GM12878 (cell line): ENCODE measurements around the gene MAP3K1. TPM values are rescaled to one million over a fixed set of nuclear protein-coding genes. Genes with fewer than 3 reads are reported as not detected.

Experiments
- BRCA1 ChIP-seq: IDR thresholded peaks from 2 replicates; pipeline ENCODE4 v1.6.1; 2011; ENCODE audit warnings: low read depth, low read length, improper control_type of control experiment
- CEBPB ChIP-seq, 2 experiments: fragments of 150-350 bp in 1 of 2; IDR thresholded peaks; 2 replicates each; pipeline ENCODE4 v1.6.1; 2012 to 2014; ENCODE audit warnings: low read depth in 2 of 2, low read length in 2 of 2, borderline replicate concordance in 1 of 2, inconsistent platforms in 1 of 2
- E2F8 ChIP-seq: fragments of 450-650 bp; IDR thresholded peaks from 2 replicates; pipeline ENCODE4 v1.6.1; 2018; ENCODE audit warnings: mild to moderate bottlenecking, low read depth, moderate library complexity; ENCODE audit not compliant: partially characterized antibody
- EED ChIP-seq: sonication (generic); IDR thresholded peaks from 2 replicates; pipeline ENCODE4 v1.6.1; 2016; ENCODE audit warnings: antibody characterized with exemption, low read depth
- ESRRA ChIP-seq: IDR thresholded peaks from 2 replicates; pipeline ENCODE4 v1.6.1; 2012; ENCODE audit warnings: mild to moderate bottlenecking, low read length, improper control_type of control experiment
- IKZF1 ChIP-seq: fragments of 450-650 bp; conservative IDR thresholded peaks from 2 replicates; pipeline ENCODE4 v1.6.1; 2017; ENCODE audit warnings: antibody characterized with exemption, mild to moderate bottlenecking
- KDM1A ChIP-seq: fragments of 200-600 bp; sonication (generic); IDR thresholded peaks from 2 replicates; pipeline ENCODE4 v1.6.1; 2016; ENCODE audit warnings: borderline replicate concordance
- LARP7 ChIP-seq: fragments of 450-650 bp; IDR thresholded peaks from 2 replicates; pipeline ENCODE4 v1.6.1; 2017; ENCODE audit warnings: mild to moderate bottlenecking
- RAD21 ChIP-seq: IDR thresholded peaks from 2 replicates; pipeline ENCODE4 v1.6.1; 2011; ENCODE audit warnings: mild to moderate bottlenecking, low read depth, low read length, moderate library complexity; ENCODE audit not compliant: insufficient read depth
- SREBF1 ChIP-seq: IDR thresholded peaks from 2 replicates; pipeline ENCODE4 v1.6.1; 2012; ENCODE audit warnings: mild to moderate bottlenecking, low read length
- TARDBP ChIP-seq: IDR thresholded peaks from 2 replicates; pipeline ENCODE4 v1.6.1; 2016; ENCODE audit warnings: borderline replicate concordance
- polyA plus RNA-seq, 11 experiments: library from polyadenylated mRNA; depleted of rRNA in 4 of 11; unstranded in 6 of 11; stranded (reverse) in 5 of 11; fragments of >200 nt; fragmentation: Nextera tagmentation in 4 of 11; fragmentation: Illumina TruSeq in 1 of 11; extraction: Ambion mirVana in 4 of 11; extraction: Trizol in 1 of 11; gene quantifications; 1 replicate in 1 of 11; 2 replicates in 10 of 11; pipeline versions ENCODE4 v1.2.1 to v1.2.3, GENCODE V29; 2011 to 2016; ENCODE audit warnings: inconsistent platforms in 2 of 11, missing spikeins in 2 of 11, low read depth in 1 of 11
- total RNA-seq, 4 experiments: library from RNA; depleted of rRNA in 3 of 4; stranded (reverse); fragments of >200 nt in 3 of 4; fragmentation: Illumina TruSeq in 1 of 4; extraction: Trizol in 1 of 4; gene quantifications; 2 replicates each; pipeline versions ENCODE4 v1.2.1 to v1.2.3, GENCODE V29; 2013 to 2021
- TF ChIP-seq, protein P1 (sequence below): fragments of 450-650 bp; formaldehyde crosslinking; IDR thresholded peaks from 2 replicates; pipeline ENCODE4 v1.4.0; 2020; ENCODE audit warnings: mild to moderate bottlenecking, moderate library complexity
- TF ChIP-seq, protein P2 (sequence below): fragments of 450-650 bp; IDR thresholded peaks from 2 replicates; pipeline ENCODE4 v1.6.1; 2017; ENCODE audit warnings: mild to moderate bottlenecking, moderate library complexity
- TF ChIP-seq, protein P3 (sequence below): fragments of 450-650 bp; IDR thresholded peaks from 2 replicates; pipeline ENCODE4 v1.6.1; 2017; ENCODE audit warnings: mild to moderate bottlenecking
- TF ChIP-seq, protein P4 (sequence below): fragments of 450-650 bp; IDR thresholded peaks from 2 replicates; pipeline ENCODE4 v1.6.1; 2017; ENCODE audit warnings: borderline replicate concordance

Gene MAP3K1
- total and polyA plus RNA-seq, 10 of the 15 experiments (the other 5 are each of a cell fraction or from before 2014, with no cell fraction given), result 7.5 to 24.6 (median 12.6) TPM

GRCh38 chr5:56815658-56816545 lies 553 bp downstream of the MAP3K1 start (continued):
- TF ChIP-seq E2F8 (no peak), BRCA1 (no peak), RAD21 (no peak), EED (no peak), LARP7 (peak; percentile 91), IKZF1 (peak; percentile 67), ESRRA (no peak), SREBF1 (no peak), KDM1A (no peak), CEBPB (IDR thresholded peaks at IDR 0.05; ENCODE audit: borderline replicate concordance in 1 of 2, low read depth in 2 of 2, low read length in 2 of 2) (no peak), TARDBP (no peak)
- TF ChIP-seq, protein P1, sequence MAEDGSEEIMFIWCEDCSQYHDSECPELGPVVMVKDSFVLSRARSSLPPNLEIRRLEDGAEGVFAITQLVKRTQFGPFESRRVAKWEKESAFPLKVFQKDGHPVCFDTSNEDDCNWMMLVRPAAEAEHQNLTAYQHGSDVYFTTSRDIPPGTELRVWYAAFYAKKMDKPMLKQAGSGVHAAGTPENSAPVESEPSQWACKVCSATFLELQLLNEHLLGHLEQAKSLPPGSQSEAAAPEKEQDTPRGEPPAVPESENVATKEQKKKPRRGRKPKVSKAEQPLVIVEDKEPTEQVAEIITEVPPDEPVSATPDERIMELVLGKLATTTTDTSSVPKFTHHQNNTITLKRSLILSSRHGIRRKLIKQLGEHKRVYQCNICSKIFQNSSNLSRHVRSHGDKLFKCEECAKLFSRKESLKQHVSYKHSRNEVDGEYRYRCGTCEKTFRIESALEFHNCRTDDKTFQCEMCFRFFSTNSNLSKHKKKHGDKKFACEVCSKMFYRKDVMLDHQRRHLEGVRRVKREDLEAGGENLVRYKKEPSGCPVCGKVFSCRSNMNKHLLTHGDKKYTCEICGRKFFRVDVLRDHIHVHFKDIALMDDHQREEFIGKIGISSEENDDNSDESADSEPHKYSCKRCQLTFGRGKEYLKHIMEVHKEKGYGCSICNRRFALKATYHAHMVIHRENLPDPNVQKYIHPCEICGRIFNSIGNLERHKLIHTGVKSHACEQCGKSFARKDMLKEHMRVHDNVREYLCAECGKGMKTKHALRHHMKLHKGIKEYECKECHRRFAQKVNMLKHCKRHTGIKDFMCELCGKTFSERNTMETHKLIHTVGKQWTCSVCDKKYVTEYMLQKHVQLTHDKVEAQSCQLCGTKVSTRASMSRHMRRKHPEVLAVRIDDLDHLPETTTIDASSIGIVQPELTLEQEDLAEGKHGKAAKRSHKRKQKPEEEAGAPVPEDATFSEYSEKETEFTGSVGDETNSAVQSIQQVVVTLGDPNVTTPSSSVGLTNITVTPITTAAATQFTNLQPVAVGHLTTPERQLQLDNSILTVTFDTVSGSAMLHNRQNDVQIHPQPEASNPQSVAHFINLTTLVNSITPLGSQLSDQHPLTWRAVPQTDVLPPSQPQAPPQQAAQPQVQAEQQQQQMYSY (CRISPR knock-in tag), result no peak
- TF ChIP-seq, protein P2, sequence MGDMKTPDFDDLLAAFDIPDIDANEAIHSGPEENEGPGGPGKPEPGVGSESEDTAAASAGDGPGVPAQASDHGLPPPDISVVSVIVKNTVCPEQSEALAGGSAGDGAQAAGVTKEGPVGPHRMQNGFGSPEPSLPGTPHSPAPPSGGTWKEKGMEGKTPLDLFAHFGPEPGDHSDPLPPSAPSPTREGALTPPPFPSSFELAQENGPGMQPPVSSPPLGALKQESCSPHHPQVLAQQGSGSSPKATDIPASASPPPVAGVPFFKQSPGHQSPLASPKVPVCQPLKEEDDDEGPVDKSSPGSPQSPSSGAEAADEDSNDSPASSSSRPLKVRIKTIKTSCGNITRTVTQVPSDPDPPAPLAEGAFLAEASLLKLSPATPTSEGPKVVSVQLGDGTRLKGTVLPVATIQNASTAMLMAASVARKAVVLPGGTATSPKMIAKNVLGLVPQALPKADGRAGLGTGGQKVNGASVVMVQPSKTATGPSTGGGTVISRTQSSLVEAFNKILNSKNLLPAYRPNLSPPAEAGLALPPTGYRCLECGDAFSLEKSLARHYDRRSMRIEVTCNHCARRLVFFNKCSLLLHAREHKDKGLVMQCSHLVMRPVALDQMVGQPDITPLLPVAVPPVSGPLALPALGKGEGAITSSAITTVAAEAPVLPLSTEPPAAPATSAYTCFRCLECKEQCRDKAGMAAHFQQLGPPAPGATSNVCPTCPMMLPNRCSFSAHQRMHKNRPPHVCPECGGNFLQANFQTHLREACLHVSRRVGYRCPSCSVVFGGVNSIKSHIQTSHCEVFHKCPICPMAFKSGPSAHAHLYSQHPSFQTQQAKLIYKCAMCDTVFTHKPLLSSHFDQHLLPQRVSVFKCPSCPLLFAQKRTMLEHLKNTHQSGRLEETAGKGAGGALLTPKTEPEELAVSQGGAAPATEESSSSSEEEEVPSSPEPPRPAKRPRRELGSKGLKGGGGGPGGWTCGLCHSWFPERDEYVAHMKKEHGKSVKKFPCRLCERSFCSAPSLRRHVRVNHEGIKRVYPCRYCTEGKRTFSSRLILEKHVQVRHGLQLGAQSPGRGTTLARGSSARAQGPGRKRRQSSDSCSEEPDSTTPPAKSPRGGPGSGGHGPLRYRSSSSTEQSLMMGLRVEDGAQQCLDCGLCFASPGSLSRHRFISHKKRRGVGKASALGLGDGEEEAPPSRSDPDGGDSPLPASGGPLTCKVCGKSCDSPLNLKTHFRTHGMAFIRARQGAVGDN, result no peak
- TF ChIP-seq, protein P3, sequence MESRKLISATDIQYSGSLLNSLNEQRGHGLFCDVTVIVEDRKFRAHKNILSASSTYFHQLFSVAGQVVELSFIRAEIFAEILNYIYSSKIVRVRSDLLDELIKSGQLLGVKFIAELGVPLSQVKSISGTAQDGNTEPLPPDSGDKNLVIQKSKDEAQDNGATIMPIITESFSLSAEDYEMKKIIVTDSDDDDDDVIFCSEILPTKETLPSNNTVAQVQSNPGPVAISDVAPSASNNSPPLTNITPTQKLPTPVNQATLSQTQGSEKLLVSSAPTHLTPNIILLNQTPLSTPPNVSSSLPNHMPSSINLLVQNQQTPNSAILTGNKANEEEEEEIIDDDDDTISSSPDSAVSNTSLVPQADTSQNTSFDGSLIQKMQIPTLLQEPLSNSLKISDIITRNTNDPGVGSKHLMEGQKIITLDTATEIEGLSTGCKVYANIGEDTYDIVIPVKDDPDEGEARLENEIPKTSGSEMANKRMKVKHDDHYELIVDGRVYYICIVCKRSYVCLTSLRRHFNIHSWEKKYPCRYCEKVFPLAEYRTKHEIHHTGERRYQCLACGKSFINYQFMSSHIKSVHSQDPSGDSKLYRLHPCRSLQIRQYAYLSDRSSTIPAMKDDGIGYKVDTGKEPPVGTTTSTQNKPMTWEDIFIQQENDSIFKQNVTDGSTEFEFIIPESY, result no peak
- TF ChIP-seq, protein P4, sequence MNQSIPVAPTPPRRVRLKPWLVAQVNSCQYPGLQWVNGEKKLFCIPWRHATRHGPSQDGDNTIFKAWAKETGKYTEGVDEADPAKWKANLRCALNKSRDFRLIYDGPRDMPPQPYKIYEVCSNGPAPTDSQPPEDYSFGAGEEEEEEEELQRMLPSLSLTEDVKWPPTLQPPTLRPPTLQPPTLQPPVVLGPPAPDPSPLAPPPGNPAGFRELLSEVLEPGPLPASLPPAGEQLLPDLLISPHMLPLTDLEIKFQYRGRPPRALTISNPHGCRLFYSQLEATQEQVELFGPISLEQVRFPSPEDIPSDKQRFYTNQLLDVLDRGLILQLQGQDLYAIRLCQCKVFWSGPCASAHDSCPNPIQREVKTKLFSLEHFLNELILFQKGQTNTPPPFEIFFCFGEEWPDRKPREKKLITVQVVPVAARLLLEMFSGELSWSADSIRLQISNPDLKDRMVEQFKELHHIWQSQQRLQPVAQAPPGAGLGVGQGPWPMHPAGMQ, result no peak
